MM.1S (cell line): ENCODE data around the gene PHPT1.

ENCODE experiments used
- EZH2 ChIP-seq: fragments of 300-600 bp; sonication (generic); optimal IDR thresholded peaks from 2 replicates; pipeline ENCODE3; 2017; ENCODE audit warnings: low read depth, mild to moderate bottlenecking, antibody characterized with exemption, low read length, mixed read lengths
- EZH2phosphoT487 ChIP-seq: fragments of 300-600 bp; sonication (generic); IDR thresholded peaks from 2 replicates; pipeline ENCODE4 v1.6.1; 2018; ENCODE audit warnings: antibody characterized with exemption, low read length
- TF ChIP-seq, protein P1 (sequence below): fragments of 300-600 bp; sonication (generic); IDR thresholded peaks from 2 replicates; pipeline ENCODE4 v1.5.1; 2016; ENCODE audit warnings: antibody characterized with exemption, low read length, mixed read lengths

- TF ChIP-seq, protein P1, sequence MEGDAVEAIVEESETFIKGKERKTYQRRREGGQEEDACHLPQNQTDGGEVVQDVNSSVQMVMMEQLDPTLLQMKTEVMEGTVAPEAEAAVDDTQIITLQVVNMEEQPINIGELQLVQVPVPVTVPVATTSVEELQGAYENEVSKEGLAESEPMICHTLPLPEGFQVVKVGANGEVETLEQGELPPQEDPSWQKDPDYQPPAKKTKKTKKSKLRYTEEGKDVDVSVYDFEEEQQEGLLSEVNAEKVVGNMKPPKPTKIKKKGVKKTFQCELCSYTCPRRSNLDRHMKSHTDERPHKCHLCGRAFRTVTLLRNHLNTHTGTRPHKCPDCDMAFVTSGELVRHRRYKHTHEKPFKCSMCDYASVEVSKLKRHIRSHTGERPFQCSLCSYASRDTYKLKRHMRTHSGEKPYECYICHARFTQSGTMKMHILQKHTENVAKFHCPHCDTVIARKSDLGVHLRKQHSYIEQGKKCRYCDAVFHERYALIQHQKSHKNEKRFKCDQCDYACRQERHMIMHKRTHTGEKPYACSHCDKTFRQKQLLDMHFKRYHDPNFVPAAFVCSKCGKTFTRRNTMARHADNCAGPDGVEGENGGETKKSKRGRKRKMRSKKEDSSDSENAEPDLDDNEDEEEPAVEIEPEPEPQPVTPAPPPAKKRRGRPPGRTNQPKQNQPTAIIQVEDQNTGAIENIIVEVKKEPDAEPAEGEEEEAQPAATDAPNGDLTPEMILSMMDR: no peak
- no peak for TF ChIP-seq EZH2
- TF ChIP-seq EZH2phosphoT487: no peak
Observed at GRCh38 chr9:136840877-136841645, 8.1 kb upstream of the PHPT1 start.
